Smooth muscle cell (in vitro differentiated cells): ENCODE data around the gene GPAM. TPM values are rescaled to one million over a fixed set of nuclear protein-coding genes. Genes with fewer than 3 reads are reported as not detected.
"Not testable (repeated sequence)": the region's sequence is repeated elsewhere in the genome, so short reads cannot be mapped to it uniquely, and the experiment has no call there.

Experiments
- DNase-seq: peaks from one replicate; lab custom pipeline; 2025; ENCODE audit not compliant: unreplicated experiment; lab: John Stamatoyannopoulos, UW
- H2AFZ ChIP-seq: fragments of 200-600 bp; sonication (generic); 2 replicates; pipeline ENCODE4 v1.6.0; 2016; ENCODE audit warnings: antibody characterized with exemption, low read depth, mild to moderate bottlenecking
- H3F3A ChIP-seq: fragments of 200-600 bp; sonication (generic); 2 replicates; pipeline ENCODE4 v1.6.0; 2017; ENCODE audit warnings: antibody characterized with exemption, low read depth
- H3K27ac ChIP-seq: fragments of 200-600 bp; sonication (generic); 2 replicates; pipeline ENCODE4 v1.5.1; 2016; ENCODE audit warnings: low read depth, mild to moderate bottlenecking
- H3K27me3 ChIP-seq: fragments of 200-600 bp; sonication (generic); 2 replicates; pipeline ENCODE4 v1.6.1; 2016; ENCODE audit warnings: low read depth, mild to moderate bottlenecking
- H3K36me3 ChIP-seq: fragments of 200-600 bp; sonication (generic); 2 replicates; pipeline ENCODE4 v1.5.1; 2016; ENCODE audit warnings: low read depth
- H3K4me1 ChIP-seq: fragments of 200-600 bp; sonication (generic); 2 replicates; pipeline ENCODE4 v1.5.1; 2016; ENCODE audit warnings: low read depth
- H3K4me2 ChIP-seq: fragments of 200-600 bp; sonication (generic); 2 replicates; pipeline ENCODE4 v1.6.0; 2016; ENCODE audit warnings: mild to moderate bottlenecking
- H3K4me3 ChIP-seq: fragments of 200-600 bp; sonication (generic); 2 replicates; pipeline ENCODE4 v1.5.1; 2016; ENCODE audit warnings: mild to moderate bottlenecking
- H3K79me2 ChIP-seq: fragments of 200-600 bp; sonication (generic); 2 replicates; pipeline ENCODE4 v1.6.0; 2016; ENCODE audit warnings: low read depth, mild to moderate bottlenecking
- H3K9ac ChIP-seq: fragments of 200-600 bp; sonication (generic); 2 replicates; pipeline ENCODE4 v1.6.0; 2016; ENCODE audit warnings: low read depth
- H3K9me3 ChIP-seq: fragments of 200-600 bp; sonication (generic); replicated peaks from 2 replicates; pipeline ENCODE4 v1.5.1; 2016; ENCODE audit warnings: low read depth
- H4K20me1 ChIP-seq: fragments of 200-600 bp; sonication (generic); 2 replicates; pipeline ENCODE4 v1.6.0; 2016; ENCODE audit warnings: low read depth
- CTCF ChIP-seq: fragments of 200-600 bp; sonication (generic); IDR thresholded peaks from 2 replicates; pipeline ENCODE4 v1.5.1; 2017; ENCODE audit warnings: borderline replicate concordance, mild to moderate bottlenecking, antibody characterized with exemption; ENCODE audit not compliant: insufficient read depth, poor library complexity, severe bottlenecking
- WGBS: methylation state at CpG from one replicate; pipeline ENCODE4 v1.1.7; 2016; ENCODE audit warnings: low lambda C conversion rate; 5-methylcytosine and 5-hydroxymethylcytosine counted together
- polyA plus RNA-seq: library from polyadenylated mRNA; unstranded; fragments of >200 nt; fragmentation: Nextera tagmentation; extraction: Ambion mirVana; gene quantifications from 2 replicates; pipeline ENCODE4 v1.2.1, GENCODE V29; 2016
- total RNA-seq: library from RNA; depleted of rRNA; stranded (reverse); fragments of >200 nt; gene quantifications from 2 replicates; pipeline ENCODE4 v1.2.3, GENCODE V29; 2014

Gene GPAM
- total and polyA plus RNA-seq, 2 experiments from 2014 or later, result 5.1 to 11.7 TPM

DNA sequence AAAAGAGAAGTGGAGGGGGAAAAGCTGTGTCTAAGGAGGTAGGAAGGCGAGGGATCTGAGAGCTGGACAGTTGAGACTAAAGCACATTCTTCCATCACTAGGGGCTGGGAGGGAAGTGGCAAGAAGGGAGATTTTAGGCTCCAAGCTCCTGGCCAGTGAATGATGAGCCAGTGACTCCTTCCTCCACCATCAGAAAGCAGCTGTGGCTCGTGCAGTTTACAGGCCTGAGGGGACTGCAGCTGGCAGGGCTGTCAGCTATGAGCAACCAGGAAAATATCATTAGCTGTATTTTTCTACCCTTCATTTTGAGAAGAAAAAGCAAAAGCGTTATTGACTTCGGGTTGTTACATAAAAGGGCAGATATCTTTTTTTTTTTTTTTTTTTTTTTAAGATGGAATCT, 60.7 kb downstream of the GPAM start:
- no peak overlapping the region for H3K4me3 ChIP-seq
- TF ChIP-seq CTCF, result no peak
- no peak overlapping the region for H3K27ac ChIP-seq
- H3K9me3 ChIP-seq, result no peaks in the 10 kb centered on the region
- H3K36me3 ChIP-seq, result no peaks in the 10 kb centered on the region
- H3K4me2 ChIP-seq, result no peak overlapping the region
- H3K4me1 ChIP-seq, result no peaks in the 10 kb centered on the region
- no peaks in the 10 kb centered on the region for H3K79me2 ChIP-seq
- no peaks in the 10 kb centered on the region for H3F3A ChIP-seq
- no peaks in the 10 kb centered on the region for H4K20me1 ChIP-seq
- H3K27me3 ChIP-seq, result no peaks in the 10 kb centered on the region
- H2AFZ ChIP-seq, result no peak overlapping the region
- no peak for DNase-seq
- 86% methylated on average over 4 of the region's 4 CpGs for WGBS
- no peak overlapping the region for H3K9ac ChIP-seq

GRCh38 chr10:112120491-112120890, 63.1 kb downstream of the GPAM start:
- Histone ChIP-seq H3K4me2 (no peak overlapping the region), H3K9me3 (no peaks in the 10 kb centered on the region), H3K4me1 (no peaks in the 10 kb centered on the region), H3K9ac (no peak overlapping the region), H3K79me2 (no peaks in the 10 kb centered on the region), H3K36me3 (no peaks in the 10 kb centered on the region), H2AFZ (no peak overlapping the region), H3F3A (no peaks in the 10 kb centered on the region), H3K4me3 (no peak overlapping the region), H4K20me1 (no peaks in the 10 kb centered on the region), H3K27ac (no peak overlapping the region), H3K27me3 (no peaks in the 10 kb centered on the region)
- no peak for TF ChIP-seq CTCF
- DNase-seq, result no peak
- 81% methylated on average over 4 of the region's 4 CpGs for WGBS

DNA sequence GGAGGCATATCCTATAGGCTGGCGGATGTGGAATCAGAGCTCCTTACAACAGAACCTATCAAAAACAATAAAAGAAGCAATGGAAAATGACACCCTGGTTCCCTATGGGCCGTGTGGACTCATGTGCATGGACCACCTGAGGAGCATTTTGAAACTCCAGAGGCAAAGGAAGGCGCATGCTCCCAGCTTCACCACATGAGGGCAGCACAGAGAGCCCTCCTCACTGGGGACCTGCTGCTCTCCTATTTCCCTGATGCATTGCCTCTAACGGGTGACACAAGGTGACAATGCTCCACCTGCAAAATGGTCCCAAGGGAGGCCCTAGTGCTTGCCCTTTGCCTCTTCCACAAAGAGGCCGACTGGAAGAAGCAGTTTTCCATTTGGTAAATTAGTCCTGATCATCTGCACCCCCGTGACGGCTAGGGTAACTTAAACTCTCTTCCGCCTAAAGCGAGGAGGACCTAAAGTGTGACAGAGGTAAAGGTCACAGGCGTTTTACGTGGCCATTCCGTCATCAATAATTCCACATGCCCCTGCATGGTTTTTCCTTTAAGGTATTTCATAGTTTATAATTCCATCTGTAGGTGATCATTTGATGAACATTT, 67.7 kb downstream of the GPAM start:
- Histone ChIP-seq H3K36me3 (no peaks in the 10 kb centered on the region), H3F3A (no peaks in the 10 kb centered on the region), H3K4me1 (no peaks in the 10 kb centered on the region), H3K9me3 (no peaks in the 10 kb centered on the region), H3K4me2 (no peak overlapping the region), H3K4me3 (no peak overlapping the region), H3K79me2 (no peaks in the 10 kb centered on the region), H4K20me1 (no peaks in the 10 kb centered on the region), H2AFZ (no peak overlapping the region), H3K27ac (no peak overlapping the region), H3K9ac (no peak overlapping the region), H3K27me3 (no peaks in the 10 kb centered on the region)
- DNase-seq, result no peak
- TF ChIP-seq CTCF, result peak; percentile 64
- WGBS, result 65% methylated on average over 12 of the region's 12 CpGs

DNA sequence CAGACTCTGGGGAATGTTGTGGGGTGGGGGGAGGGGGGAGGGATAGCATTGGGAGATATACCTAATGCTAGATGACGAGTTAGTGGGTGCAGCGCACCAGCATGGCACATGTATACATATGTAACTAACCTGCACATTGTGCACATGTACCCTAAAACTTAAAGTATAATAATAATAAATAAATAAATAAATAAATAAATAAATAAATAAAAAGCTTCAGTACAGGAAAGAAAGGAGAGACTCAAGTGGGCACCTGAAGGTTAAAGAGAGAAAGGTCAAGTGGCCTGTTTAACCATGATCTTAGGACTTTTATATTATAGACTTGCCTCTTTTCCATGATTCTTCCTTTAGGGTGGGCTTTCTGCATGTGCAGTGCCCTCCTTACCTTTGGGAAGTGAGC, 73.8 kb downstream of the GPAM start:
- not testable (repeated sequence) for H3K9me3 ChIP-seq, H3K4me2 ChIP-seq, H3K9ac ChIP-seq, H3K27ac ChIP-seq, H4K20me1 ChIP-seq, H3F3A ChIP-seq, H3K36me3 ChIP-seq, H2AFZ ChIP-seq, DNase-seq, H3K4me3 ChIP-seq, H3K27me3 ChIP-seq, H3K79me2 ChIP-seq, H3K4me1 ChIP-seq
- WGBS, result 80% methylated on average over 2 of the region's 2 CpGs

Other genes with a start within 250 kb of the GPAM start
- gene TECTB, start 99.6 kb upstream of the GPAM start, total RNA-seq, result not detected in 2 replicates
- not detected in 2 replicates for gene TECTB, start 99.6 kb upstream of the GPAM start, polyA plus RNA-seq
- not detected in 2 replicates for gene ACSL5, start 190.4 kb upstream of the GPAM start, total RNA-seq
- gene ACSL5, start 190.4 kb upstream of the GPAM start, polyA plus RNA-seq, result 0.61 TPM in 1 of 2 replicates, not detected in the other